ENCODE data around the gene TSPAN16. TPM values are rescaled to one million over a fixed set of nuclear protein-coding genes. Genes with fewer than 3 reads are reported as not detected.
"Not testable (repeated sequence)": the region's sequence is repeated elsewhere in the genome, so short reads cannot be mapped to it uniquely, and the experiment has no call there.

The TSPAN16 gene
- total and polyA plus RNA-seq, 9 donors = not detected

DNA sequence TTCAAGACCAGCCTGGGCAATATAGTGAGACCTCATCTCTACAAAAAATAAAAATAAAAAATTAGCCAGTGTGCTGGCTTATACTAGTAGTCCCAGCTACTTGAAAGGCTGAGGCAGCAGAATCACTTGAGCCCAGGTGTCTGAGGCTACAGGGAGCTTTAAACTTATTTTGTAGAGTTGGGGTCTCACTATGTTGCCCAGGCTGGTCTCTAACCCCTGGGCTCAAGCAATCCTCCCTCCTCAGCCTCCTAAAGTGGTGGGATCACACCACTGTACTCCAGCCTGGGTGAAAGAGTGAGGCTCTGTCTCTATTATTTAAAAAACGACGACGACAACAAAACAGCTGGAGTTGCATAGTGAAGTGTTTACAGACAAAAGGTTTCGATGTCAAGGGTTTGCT lies 35.5 kb downstream of the TSPAN16 start:
- H3K4me1 ChIP-seq (ENCODE audit: control insufficient read depth, insufficient read depth, low read length) = no peaks in the 10 kb centered on the region
- peaks cover 23% of the 10 kb centered on the region for H3K36me3 ChIP-seq (ENCODE audit: control insufficient read depth, insufficient read depth, low read length)
- DNase-seq = no peak
- H3K9me3 ChIP-seq (replicated peaks; ENCODE audit: control insufficient read depth, low read depth, low read length) = peaks cover 2% of the 10 kb centered on the region
- WGBS (ENCODE audit: insufficient coverage) = no CpG with 5 or more reads among the region's 4 CpGs
- no peak overlapping the region for H3K27ac ChIP-seq (ENCODE audit: low read length)
- H3K27me3 ChIP-seq (ENCODE audit: control insufficient read depth, insufficient read depth, low read length) = no peaks in the 10 kb centered on the region
- H3K4me3 ChIP-seq (ENCODE audit: low read length) = no peak overlapping the region

DNA sequence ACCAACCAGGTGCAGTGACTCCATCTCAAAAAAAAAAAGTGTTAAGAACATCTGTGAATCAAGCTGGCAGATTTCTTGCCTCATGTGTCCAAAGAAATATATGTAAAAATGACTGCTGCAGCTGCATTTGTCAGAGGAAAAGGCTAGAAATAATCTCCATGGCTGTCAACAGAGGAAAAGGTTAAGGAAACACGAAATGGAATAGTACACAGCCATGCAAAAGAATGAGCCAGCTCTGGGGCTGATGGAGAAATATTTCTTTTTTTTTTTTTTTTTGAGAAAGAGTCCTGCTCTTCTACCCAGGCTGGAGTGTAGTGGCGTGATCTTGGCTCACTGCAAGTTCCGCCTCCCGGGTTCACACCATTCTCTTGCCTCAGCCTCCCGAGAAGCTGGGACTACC lies 36.9 kb downstream of the TSPAN16 start:
- H3K27ac ChIP-seq (ENCODE audit: low read length) = no peak overlapping the region
- no peak overlapping the region for H3K4me3 ChIP-seq (ENCODE audit: low read length)
- 100% methylated on average over 1 of the region's 5 CpGs for WGBS (ENCODE audit: insufficient coverage)
- H3K9me3 ChIP-seq (replicated peaks; ENCODE audit: control insufficient read depth, low read depth, low read length) = peaks cover 2% of the 10 kb centered on the region
- H3K27me3 ChIP-seq (ENCODE audit: control insufficient read depth, insufficient read depth, low read length) = no peaks in the 10 kb centered on the region
- H3K36me3 ChIP-seq (ENCODE audit: control insufficient read depth, insufficient read depth, low read length) = peaks cover 28% of the 10 kb centered on the region
- DNase-seq = no peak
- H3K4me1 ChIP-seq (ENCODE audit: control insufficient read depth, insufficient read depth, low read length) = peaks cover 4% of the 10 kb centered on the region

DNA sequence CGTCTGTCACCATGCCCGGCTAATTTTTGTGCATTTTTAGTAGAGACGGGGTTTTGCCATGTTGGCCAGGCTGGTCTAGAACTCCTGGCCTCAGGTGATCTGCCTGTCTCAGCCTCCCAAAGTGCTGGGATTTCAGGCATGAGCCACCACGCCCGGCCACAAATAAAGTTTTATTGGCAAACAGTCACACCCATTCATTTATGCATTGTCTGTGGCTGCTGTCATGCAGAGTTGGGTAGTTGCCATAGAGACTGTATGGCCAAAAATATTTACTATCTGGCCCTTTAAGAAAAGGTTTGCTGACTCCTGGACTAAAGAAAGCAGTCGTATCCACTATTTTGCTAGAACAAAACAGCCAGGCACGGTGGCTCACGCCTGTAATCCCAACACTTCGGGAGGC lies 37.9 kb downstream of the TSPAN16 start:
- not testable (repeated sequence) for DNase-seq; H3K9me3 ChIP-seq (replicated peaks; ENCODE audit: control insufficient read depth, low read depth, low read length); H3K4me1 ChIP-seq (ENCODE audit: control insufficient read depth, insufficient read depth, low read length); H3K4me3 ChIP-seq (ENCODE audit: low read length); H3K27me3 ChIP-seq (ENCODE audit: control insufficient read depth, insufficient read depth, low read length); H3K27ac ChIP-seq (ENCODE audit: low read length)
- H3K36me3 ChIP-seq (ENCODE audit: control insufficient read depth, insufficient read depth, low read length) = peaks cover 28% of the 10 kb centered on the region
- 78% methylated on average over 7 of the region's 9 CpGs for WGBS (ENCODE audit: insufficient coverage)

DNA sequence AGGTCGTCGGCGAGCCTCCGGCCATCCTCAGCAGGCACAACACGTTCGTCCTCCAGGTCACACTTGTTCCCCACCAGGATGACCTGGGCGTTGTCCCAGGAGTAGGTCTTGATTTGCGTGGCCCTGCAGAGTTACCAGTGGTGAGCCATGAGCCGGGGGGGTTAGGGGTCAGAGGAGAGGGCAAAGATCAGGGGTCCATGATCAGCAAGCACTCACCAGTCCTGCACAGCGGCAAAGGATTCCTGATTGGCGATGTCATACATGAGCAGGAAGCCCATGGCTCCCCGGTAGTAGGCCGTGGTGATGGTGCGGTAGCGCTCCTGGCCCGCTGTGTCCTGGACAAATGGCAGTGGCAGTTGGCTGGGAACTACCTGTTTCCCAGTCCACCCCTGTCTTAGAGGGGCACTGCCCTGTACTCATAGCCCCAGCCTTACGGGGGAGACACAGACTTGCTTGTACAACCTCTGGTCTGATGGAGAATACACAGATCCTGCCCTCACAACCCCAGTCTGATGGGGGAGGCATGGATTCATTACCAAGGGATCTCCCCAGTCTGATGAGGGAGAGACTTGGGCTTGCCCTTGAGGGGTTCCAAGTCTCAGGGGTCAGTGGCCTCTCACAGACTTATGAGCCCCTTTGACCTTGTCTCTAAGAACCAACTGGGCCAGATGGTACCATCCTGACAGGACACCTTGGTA lies 39.6 kb downstream of the TSPAN16 start:
- Histone ChIP-seq H3K36me3 (ENCODE audit: control insufficient read depth, insufficient read depth, low read length) (peaks cover 25% of the 10 kb centered on the region), H3K4me1 (ENCODE audit: control insufficient read depth, insufficient read depth, low read length) (peaks cover 21% of the 10 kb centered on the region), H3K9me3 (replicated peaks; ENCODE audit: control insufficient read depth, low read depth, low read length) (peaks cover 2% of the 10 kb centered on the region), H3K27me3 (ENCODE audit: control insufficient read depth, insufficient read depth, low read length) (no peaks in the 10 kb centered on the region), H3K4me3 (ENCODE audit: low read length) (no peak overlapping the region), H3K27ac (ENCODE audit: low read length) (no peak overlapping the region)
- no peak for DNase-seq
- 94% methylated on average over 15 of the region's 17 CpGs for WGBS (ENCODE audit: insufficient coverage)

DNA sequence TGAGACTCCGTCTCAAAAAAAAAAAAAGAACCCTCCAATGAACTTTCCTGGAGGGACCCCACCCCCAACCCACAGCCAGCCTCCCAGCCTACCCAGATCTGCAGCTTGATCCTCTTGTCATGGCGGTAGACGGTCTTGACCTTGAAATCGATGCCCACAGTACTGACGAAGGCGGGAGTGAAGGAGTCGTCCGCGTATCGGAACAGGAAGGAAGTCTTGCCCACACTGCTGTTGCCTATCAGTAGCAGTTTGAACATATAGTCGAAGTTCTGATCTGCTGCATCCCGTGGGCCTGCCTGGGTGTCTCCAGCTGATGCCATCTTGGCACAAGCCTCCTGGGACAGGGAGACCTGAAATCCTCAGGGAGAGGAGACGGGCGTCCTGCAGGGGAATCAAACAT lies 41.1 kb downstream of the TSPAN16 start:
- Histone ChIP-seq H3K27me3 (ENCODE audit: control insufficient read depth, insufficient read depth, low read length) (no peaks in the 10 kb centered on the region), H3K9me3 (replicated peaks; ENCODE audit: control insufficient read depth, low read depth, low read length) (peaks cover 2% of the 10 kb centered on the region), H3K36me3 (ENCODE audit: control insufficient read depth, insufficient read depth, low read length) (peaks cover 31% of the 10 kb centered on the region), H3K27ac (ENCODE audit: low read length) (no peak overlapping the region), H3K4me1 (ENCODE audit: control insufficient read depth, insufficient read depth, low read length) (peaks cover 21% of the 10 kb centered on the region), H3K4me3 (ENCODE audit: low read length) (no peak overlapping the region)
- DNase-seq = no peak
- 88% methylated on average over 14 of the region's 14 CpGs for WGBS (ENCODE audit: insufficient coverage)

DNA sequence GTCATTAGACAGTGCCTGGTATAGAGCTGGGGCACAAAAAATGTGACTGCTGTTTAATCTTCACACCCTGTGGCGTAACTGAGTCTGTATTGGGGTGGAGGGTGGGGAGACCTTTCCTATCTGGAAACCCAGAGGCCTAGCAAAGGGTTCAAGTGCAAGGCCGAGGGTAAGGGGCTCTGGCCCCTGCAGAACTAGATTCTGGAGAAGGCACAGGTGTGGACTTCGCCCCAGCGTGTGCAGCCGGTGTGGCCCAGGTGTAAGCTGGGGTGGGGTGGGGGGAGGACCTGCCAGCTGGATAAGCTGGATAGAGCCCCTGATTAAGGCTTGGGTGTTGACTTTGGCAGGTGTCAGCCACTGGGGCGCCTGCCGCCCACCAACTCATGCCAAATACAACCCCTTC lies 42.2 kb downstream of the TSPAN16 start:
- Histone ChIP-seq H3K9me3 (replicated peaks; ENCODE audit: control insufficient read depth, low read depth, low read length) (peaks cover 2% of the 10 kb centered on the region), H3K36me3 (ENCODE audit: control insufficient read depth, insufficient read depth, low read length) (peaks cover 38% of the 10 kb centered on the region)

DNA sequence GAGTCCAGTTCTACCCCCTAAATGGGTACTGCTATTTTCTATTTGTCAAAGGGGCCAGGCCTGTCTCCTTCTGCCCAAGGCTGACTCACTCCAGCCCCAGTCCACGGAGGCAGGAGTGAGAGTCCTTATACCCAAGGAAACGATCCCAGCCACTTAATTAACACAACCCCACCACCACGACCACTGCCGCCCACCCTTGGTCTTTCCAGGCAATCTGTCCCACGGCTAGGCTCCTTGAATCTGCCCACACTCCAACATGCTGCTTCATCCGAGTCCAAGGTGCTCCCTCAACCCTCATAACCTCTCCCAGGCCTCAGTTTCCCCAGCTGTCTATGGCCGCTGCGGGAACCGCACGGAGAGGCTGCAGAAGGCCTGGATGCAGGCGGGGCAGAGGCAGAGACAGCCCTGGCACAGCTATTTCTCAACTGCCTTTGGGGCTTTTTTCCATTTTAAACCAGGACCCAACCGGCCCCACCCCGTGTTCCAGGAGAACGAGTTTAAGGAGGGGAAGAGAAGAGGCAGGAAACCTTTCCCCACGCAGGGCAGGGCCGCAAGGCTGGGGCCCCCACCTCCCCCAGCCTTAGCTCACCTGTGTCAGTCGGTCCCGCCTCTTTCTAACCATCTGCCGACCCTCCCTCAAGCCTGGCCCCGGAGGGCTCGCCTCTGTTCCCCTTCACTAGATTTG lies 42.8 kb downstream of the TSPAN16 start:
- H3K4me3 ChIP-seq (ENCODE audit: low read length) = peak overlapping the region; percentile 76
- H3K4me1 ChIP-seq (ENCODE audit: control insufficient read depth, insufficient read depth, low read length) = peaks cover 21% of the 10 kb centered on the region
- peaks cover 41% of the 10 kb centered on the region for H3K36me3 ChIP-seq (ENCODE audit: control insufficient read depth, insufficient read depth, low read length)
- peaks cover 2% of the 10 kb centered on the region for H3K9me3 ChIP-seq (replicated peaks; ENCODE audit: control insufficient read depth, low read depth, low read length)
- H3K27ac ChIP-seq (ENCODE audit: low read length) = peak overlapping the region; percentile 77
- DNase-seq = no peak
- 23% methylated on average over 11 of the region's 21 CpGs for WGBS (ENCODE audit: insufficient coverage)
- H3K27me3 ChIP-seq (ENCODE audit: control insufficient read depth, insufficient read depth, low read length) = no peaks in the 10 kb centered on the region

More for the DNA sequence above, 42.2 kb downstream of the TSPAN16 start:
- Histone ChIP-seq H3K27ac (ENCODE audit: low read length) (no peak overlapping the region), H3K4me1 (ENCODE audit: control insufficient read depth, insufficient read depth, low read length) (peaks cover 21% of the 10 kb centered on the region), H3K4me3 (ENCODE audit: low read length) (no peak overlapping the region), H3K27me3 (ENCODE audit: control insufficient read depth, insufficient read depth, low read length) (no peaks in the 10 kb centered on the region)
- 73% methylated on average over 4 of the region's 7 CpGs for WGBS (ENCODE audit: insufficient coverage)
- no peak for DNase-seq

DNA sequence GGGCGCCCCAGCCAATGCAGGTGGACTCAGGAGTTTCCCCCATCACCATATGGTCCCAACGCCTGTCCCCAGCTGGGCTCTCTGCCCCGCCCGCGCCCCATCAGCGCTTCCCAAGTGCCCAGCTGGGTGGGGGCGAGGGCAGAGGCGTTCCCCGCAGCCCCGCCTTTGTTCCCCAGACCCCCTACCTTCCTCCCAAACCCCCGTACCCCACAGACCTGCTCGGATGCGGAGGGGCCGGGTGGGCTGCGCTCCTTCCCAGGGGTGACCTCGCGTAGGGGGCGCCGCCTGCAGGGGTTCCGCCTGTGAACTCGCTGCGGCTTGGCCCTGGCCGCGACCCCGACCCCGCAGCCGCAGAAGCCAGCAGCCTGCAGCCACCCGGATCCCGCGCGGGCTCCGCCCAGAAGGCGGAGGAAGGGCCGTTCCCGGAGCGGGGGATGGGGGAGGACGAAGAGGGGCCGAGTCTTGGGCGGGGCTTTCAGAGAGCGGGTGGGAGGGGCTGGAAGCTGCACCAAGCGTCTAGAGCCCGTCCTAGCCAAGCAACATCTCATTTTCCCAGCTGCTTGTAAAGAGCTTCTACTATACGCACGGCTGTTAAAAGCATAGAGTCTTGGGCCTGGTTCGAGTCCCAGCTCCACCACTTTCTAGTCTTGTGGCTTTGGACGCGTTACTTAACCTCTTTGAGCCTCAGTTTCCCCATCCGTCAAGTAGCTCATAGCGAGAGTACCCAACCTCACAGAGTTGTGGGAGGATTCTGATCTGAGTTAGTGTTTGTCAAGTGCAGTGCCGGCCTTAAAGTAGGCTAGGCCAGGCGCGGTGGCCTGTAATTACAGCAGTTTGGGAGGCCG lies 43.5 kb downstream of the TSPAN16 start, which contains the start of gene RAB3D:
RAB3D (minus strand) TSS at position 404 of the 845 bp plus-strand sequence. CDS start 2,258 bp downstream, outside the sequence.
- peak within 1 kb of the TSS; percentile 76 for H3K4me3 ChIP-seq (ENCODE audit: low read length)
- H3K36me3 ChIP-seq (ENCODE audit: control insufficient read depth, insufficient read depth, low read length) = peaks cover 36% of the 10 kb centered on the region
- DNase-seq = peak; percentile 97
- H3K4me1 ChIP-seq (ENCODE audit: control insufficient read depth, insufficient read depth, low read length) = peaks cover 23% of the 10 kb centered on the region
- H3K27me3 ChIP-seq (ENCODE audit: control insufficient read depth, insufficient read depth, low read length) = no peaks in the 10 kb centered on the region
- H3K9me3 ChIP-seq (replicated peaks; ENCODE audit: control insufficient read depth, low read depth, low read length) = peaks cover 2% of the 10 kb centered on the region
- 2% methylated on average over 32 of the region's 53 CpGs for WGBS (ENCODE audit: insufficient coverage)
- H3K27ac ChIP-seq (ENCODE audit: low read length) = peak within 1 kb of the TSS; percentile 78

DNA sequence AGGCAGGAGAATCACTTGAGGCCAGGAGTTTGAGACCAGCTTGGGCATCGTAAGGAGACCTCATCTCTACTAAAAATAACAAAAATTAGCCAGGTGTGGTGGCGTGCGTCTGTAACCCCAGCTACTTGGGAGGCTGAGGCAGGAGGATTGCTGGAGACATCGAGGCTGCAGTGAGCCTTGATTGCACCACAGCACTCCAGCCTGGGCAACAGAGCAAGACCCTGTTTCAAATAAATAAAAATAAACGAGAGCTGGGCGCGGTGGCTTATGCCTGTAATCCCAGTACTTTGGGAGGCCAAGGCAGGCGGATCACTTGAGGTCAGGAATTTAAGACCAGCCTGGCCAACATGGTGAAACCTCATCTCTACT lies 44.1 kb downstream of the TSPAN16 start:
- H3K9me3 ChIP-seq (replicated peaks; ENCODE audit: control insufficient read depth, low read depth, low read length); H3K27me3 ChIP-seq (ENCODE audit: control insufficient read depth, insufficient read depth, low read length); DNase-seq: not testable (repeated sequence)
- Histone ChIP-seq H3K36me3 (ENCODE audit: control insufficient read depth, insufficient read depth, low read length) (peaks cover 31% of the 10 kb centered on the region), H3K4me3 (ENCODE audit: low read length) (peak overlapping the region; percentile 76), H3K4me1 (ENCODE audit: control insufficient read depth, insufficient read depth, low read length) (peaks cover 26% of the 10 kb centered on the region), H3K27ac (ENCODE audit: low read length) (peak overlapping the region; percentile 78)
- 93% methylated on average over 3 of the region's 8 CpGs for WGBS (ENCODE audit: insufficient coverage)

DNA sequence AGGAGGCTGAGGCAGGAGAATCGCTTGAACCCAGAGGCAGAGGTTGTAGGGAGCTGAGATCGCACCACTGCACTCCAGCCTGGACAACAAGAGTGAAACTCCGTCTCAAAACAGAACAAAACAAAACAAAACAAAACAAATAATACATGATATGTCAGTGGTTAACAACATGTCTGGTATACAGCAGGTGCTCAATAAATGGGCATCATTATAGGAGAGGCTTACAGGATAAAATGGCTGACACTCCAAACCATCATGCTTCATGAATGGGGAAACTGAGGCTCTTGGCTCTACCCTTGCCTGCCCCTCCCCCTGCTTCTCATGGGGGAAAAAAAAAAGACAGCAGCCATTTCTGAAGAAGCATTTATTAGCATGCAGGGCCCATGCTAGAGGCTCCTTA lies 46.5 kb downstream of the TSPAN16 start:
- Histone ChIP-seq H3K9me3 (replicated peaks; ENCODE audit: control insufficient read depth, low read depth, low read length) (no peaks in the 10 kb centered on the region), H3K36me3 (ENCODE audit: control insufficient read depth, insufficient read depth, low read length) (peaks cover 16% of the 10 kb centered on the region), H3K27ac (ENCODE audit: low read length) (no peak overlapping the region), H3K27me3 (ENCODE audit: control insufficient read depth, insufficient read depth, low read length) (no peaks in the 10 kb centered on the region), H3K4me3 (ENCODE audit: low read length) (no peak overlapping the region), H3K4me1 (ENCODE audit: control insufficient read depth, insufficient read depth, low read length) (peaks cover 40% of the 10 kb centered on the region)
- no peak for DNase-seq
- WGBS (ENCODE audit: insufficient coverage) = 100% methylated on average over 1 of the region's 3 CpGs

Measured in muscle of leg (tissue), 11 donors.